H1 (cell line): ENCODE data around the gene NAP1L5. TPM values are rescaled to one million over a fixed set of nuclear protein-coding genes. Genes with fewer than 3 reads are reported as not detected.

ENCODE experiments used
- CTCF ChIA-PET: fragments of 300-600 bp; sonication (Branson Sonifier 250); formaldehyde crosslinking; loops from one replicate; lab custom pipeline; 2021; ENCODE audit not compliant: partially characterized antibody; lab: Charles Lee
- POLR2A ChIA-PET: fragments of 300-600 bp; sonication (Branson Sonifier 250); formaldehyde crosslinking; loops from one replicate; lab custom pipeline; 2021; ENCODE audit warnings: inconsistent platforms; ENCODE audit not compliant: partially characterized antibody; lab: Charles Lee
- DNase-seq, 2 experiments: peaks; one replicate each; pipeline versions ENCODE4 v3.0.0 to v3.0.0-alpha.2; 2010 to 2022; ENCODE audit warnings: low spot score in 2 of 2, low read depth in 1 of 2, mixed read lengths in 1 of 2
- FAIRE-seq: peaks from 2 replicates; lab custom pipeline; 2011; peaks lifted over from hg19 to GRCh38; lab: Jason Lieb, UNC
- H2AFZ ChIP-seq: 2 replicates; pipeline ENCODE4 v1.8.1; 2012; ENCODE audit warnings: low read length, inconsistent platforms
- H2AK5ac ChIP-seq: 2 replicates; pipeline ENCODE4 v1.6.1; 2013; ENCODE audit warnings: low read depth, low read length
- H2BK120ac ChIP-seq: replicated peaks from 2 replicates; pipeline ENCODE3; 2013; ENCODE audit warnings: low read depth, low read length, inconsistent platforms
- H2BK12ac ChIP-seq: 2 replicates; pipeline ENCODE4 v1.6.1; 2013; ENCODE audit warnings: low read depth, low read length
- H2BK15ac ChIP-seq: 2 replicates; pipeline ENCODE4 v1.6.1; 2013; ENCODE audit warnings: low read length
- H2BK20ac ChIP-seq: 2 replicates; pipeline ENCODE4 v1.6.1; 2013; ENCODE audit warnings: low read length
- H2BK5ac ChIP-seq: 2 replicates; pipeline ENCODE4 v1.6.1; 2013; ENCODE audit warnings: low read depth, low read length
- H3K14ac ChIP-seq: 2 replicates; pipeline ENCODE4 v1.6.1; 2013; ENCODE audit warnings: inconsistent platforms; ENCODE audit not compliant: insufficient read length
- H3K18ac ChIP-seq: 2 replicates; pipeline ENCODE4 v1.6.1; 2013; ENCODE audit warnings: low read length; ENCODE audit errors: extremely low read depth
- H3K23ac ChIP-seq: 2 replicates; pipeline ENCODE4 v1.6.1; 2013; ENCODE audit warnings: inconsistent platforms; ENCODE audit not compliant: insufficient read length
- H3K23me2 ChIP-seq: 2 replicates; pipeline ENCODE4 v1.6.1; 2013; ENCODE audit warnings: low read depth, low read length
- H3K27ac ChIP-seq: 2 replicates; pipeline ENCODE4 v1.6.1; 2011; ENCODE audit warnings: low read depth, low read length, inconsistent platforms
- H3K27me3 ChIP-seq, 4 experiments: replicated peaks in 1 of 4; 1 replicate in 1 of 4; 2 replicates in 3 of 4; pipeline versions ENCODE4 v1.6.1 to v1.8.1; 2011 to 2013; ENCODE audit warnings: low read length in 3 of 4, mild to moderate bottlenecking in 3 of 4, inconsistent platforms in 2 of 4, mixed read lengths in 2 of 4, moderate library complexity in 1 of 4; ENCODE audit not compliant: control insufficient read depth in 3 of 4, insufficient read depth in 3 of 4; ENCODE audit errors: extremely low read depth in 1 of 4
- H3K36me3 ChIP-seq, 4 experiments: 2 replicates each; pipeline versions ENCODE4 v1.6.1 to v1.8.1; 2011 to 2013; ENCODE audit warnings: mild to moderate bottlenecking in 4 of 4, low read length in 3 of 4, moderate library complexity in 2 of 4, control low read depth in 1 of 4, inconsistent platforms in 1 of 4; ENCODE audit not compliant: insufficient read depth in 4 of 4, control insufficient read depth in 2 of 4
- H3K4ac ChIP-seq: replicated peaks from 2 replicates; pipeline ENCODE3; 2013; ENCODE audit warnings: low read length, low read depth, mixed read lengths, inconsistent platforms; ENCODE audit not compliant: insufficient read length
- H3K4me1 ChIP-seq, 4 experiments: replicated peaks in 1 of 4; 1 replicate in 1 of 4; 2 replicates in 3 of 4; pipeline versions ENCODE4 v1.6.1 to v1.8.1; 2011 to 2013; ENCODE audit warnings: low read length in 3 of 4, inconsistent platforms in 2 of 4, mixed read lengths in 1 of 4; ENCODE audit not compliant: insufficient read depth in 4 of 4, control insufficient read depth in 3 of 4
- H3K4me2 ChIP-seq, 2 experiments: 2 replicates each; pipeline versions ENCODE4 v1.6.1 to v1.8.1; 2011 to 2013; ENCODE audit warnings: low read depth in 2 of 2, low read length in 2 of 2, control low read depth in 1 of 2, inconsistent platforms in 1 of 2, mild to moderate bottlenecking in 1 of 2; ENCODE audit not compliant: insufficient read depth in 1 of 2
- H3K4me3 ChIP-seq, 4 experiments: fragments of 200-600, 300-600 bp in 1 of 4; sonication (generic), shearing (Covaris generic), sonication (Bioruptor Twin) in 1 of 4; 2 replicates each; pipeline versions ENCODE4 v1.5.1 to v1.8.1; 2011 to 2016; ENCODE audit warnings: low read length in 4 of 4, low read depth in 3 of 4, control low read depth in 2 of 4, inconsistent platforms in 2 of 4, mild to moderate bottlenecking in 2 of 4, mixed read lengths in 1 of 4, moderate library complexity in 1 of 4; ENCODE audit not compliant: insufficient read depth in 2 of 4; ENCODE audit errors: extremely low read depth in 1 of 4
- H3K56ac ChIP-seq: replicated peaks from 2 replicates; pipeline ENCODE3; 2013; ENCODE audit warnings: low read depth, mild to moderate bottlenecking, mixed read lengths, low read length, inconsistent platforms; ENCODE audit not compliant: insufficient read length
- H3K79me1 ChIP-seq: 2 replicates; pipeline ENCODE4 v1.6.1; 2013; ENCODE audit warnings: low read depth, low read length, control low read depth
- H3K79me2 ChIP-seq, 2 experiments: 2 replicates each; pipeline versions ENCODE4 v1.6.1 to v1.8.1; 2012 to 2013; ENCODE audit warnings: low read length in 2 of 2, mild to moderate bottlenecking in 2 of 2, inconsistent platforms in 1 of 2; ENCODE audit not compliant: insufficient read depth in 2 of 2, control insufficient read depth in 1 of 2
- H3K9ac ChIP-seq, 4 experiments: replicated peaks in 1 of 4; 1 replicate in 1 of 4; 2 replicates in 3 of 4; pipeline versions ENCODE4 v1.6.1 to v1.8.1; 2011 to 2013; ENCODE audit warnings: low read depth in 3 of 4, low read length in 3 of 4, control low read depth in 2 of 4, mild to moderate bottlenecking in 2 of 4, moderate library complexity in 2 of 4, inconsistent platforms in 1 of 4; ENCODE audit errors: extremely low read depth in 1 of 4
- H3K9me3 ChIP-seq, 2 experiments: 2 replicates each; pipeline versions ENCODE4 v1.6.1 to v1.8.1; 2012 to 2013; ENCODE audit warnings: mild to moderate bottlenecking in 2 of 2, moderate library complexity in 2 of 2, control low read depth in 1 of 2, inconsistent platforms in 1 of 2, low read depth in 1 of 2, low read length in 1 of 2, mixed read lengths in 1 of 2; ENCODE audit not compliant: insufficient read depth in 2 of 2
- H4K20me1 ChIP-seq, 2 experiments: replicated peaks in 1 of 2; 2 replicates each; pipeline versions ENCODE3 to v1.8.1; 2011 to 2013; ENCODE audit warnings: inconsistent platforms in 2 of 2, low read length in 2 of 2, mild to moderate bottlenecking in 1 of 2; ENCODE audit not compliant: insufficient read depth in 2 of 2, control insufficient read depth in 1 of 2
- H4K5ac ChIP-seq: 2 replicates; pipeline ENCODE4 v1.6.1; 2013; ENCODE audit warnings: low read length, low read depth, mixed read lengths, inconsistent platforms; ENCODE audit not compliant: insufficient read length
- H4K8ac ChIP-seq: 2 replicates; pipeline ENCODE4 v1.8.0; 2013; ENCODE audit warnings: mild to moderate bottlenecking, moderate library complexity, low read length, inconsistent platforms; ENCODE audit not compliant: insufficient read depth; ENCODE audit errors: extremely low read depth
- H4K91ac ChIP-seq: replicated peaks from 2 replicates; pipeline ENCODE3; 2013; ENCODE audit warnings: low read length, mixed read lengths, inconsistent platforms; ENCODE audit not compliant: insufficient read length
- ASH2L ChIP-seq: fragments of 200-600, 300-600 bp; sonication (generic); IDR thresholded peaks from one replicate; pipeline ENCODE4 v1.7.1; 2017; ENCODE audit warnings: low read length
- CHD2 ChIP-seq: IDR thresholded peaks from 2 replicates; pipeline ENCODE4 v1.6.1; 2012; ENCODE audit warnings: low read length, improper control_type of control experiment
- EP300 ChIP-seq, 2 experiments: IDR thresholded peaks; 1 replicate in 1 of 2; 2 replicates in 1 of 2; pipeline ENCODE4 v1.6.1; 2011 to 2012; ENCODE audit warnings: low read depth in 2 of 2, low read length in 2 of 2, mild to moderate bottlenecking in 2 of 2, borderline replicate concordance in 1 of 2, inconsistent platforms in 1 of 2, moderate library complexity in 1 of 2
- GTF2F1 ChIP-seq: IDR thresholded peaks from 2 replicates; pipeline ENCODE4 v1.6.1; 2012; ENCODE audit warnings: low read depth, low read length, improper control_type of control experiment, borderline replicate concordance
- KDM5A ChIP-seq: fragments of 200-600 bp; IDR thresholded peaks from 2 replicates; pipeline ENCODE4 v1.7.1; 2012; ENCODE audit warnings: mild to moderate bottlenecking, low read length, inconsistent platforms, mixed read lengths
- POLR2AphosphoS5 ChIP-seq: IDR thresholded peaks from 2 replicates; pipeline ENCODE4 v1.6.1; 2011; ENCODE audit warnings: low read depth, low read length
- RNF2 ChIP-seq: fragments of 200-900, 300-1000 bp; sonication (generic); IDR thresholded peaks from 2 replicates; pipeline ENCODE4 v1.7.1; 2016; ENCODE audit warnings: borderline replicate concordance, low read depth, mild to moderate bottlenecking, antibody characterized with exemption, low read length; ENCODE audit not compliant: poor library complexity, severe bottlenecking; ENCODE audit errors: missing control alignments
- RXRA ChIP-seq: IDR thresholded peaks from 2 replicates; pipeline ENCODE4 v1.6.1; 2011; ENCODE audit warnings: low read depth, mild to moderate bottlenecking, low read length, moderate library complexity; ENCODE audit not compliant: insufficient read depth
- USF2 ChIP-seq: IDR thresholded peaks from 2 replicates; pipeline ENCODE4 v1.6.1; 2011; ENCODE audit warnings: low read length, improper control_type of control experiment
- ZNF274 ChIP-seq: IDR thresholded peaks from 2 replicates; pipeline ENCODE4 v1.7.0; 2012; ENCODE audit warnings: low read length, borderline replicate concordance; ENCODE audit errors: extremely low read depth
- WGBS, 2 experiments: shearing (Covaris generic) in 1 of 2; methylation state at CpG; one replicate each; pipeline versions ENCODE4 v1.1.6 to v1.1.7; 2013 to 2015; ENCODE audit warnings: low lambda C conversion rate in 2 of 2, mixed read lengths in 2 of 2, inconsistent platforms in 1 of 2, low coverage in 1 of 2, missing lambda C conversion rate in 1 of 2; ENCODE audit not compliant: insufficient replicate concordance in 2 of 2, insufficient coverage in 1 of 2, insufficient read length in 1 of 2; ENCODE audit errors: extremely low coverage in 1 of 2, missing lambda C conversion rate in 1 of 2; 5-methylcytosine and 5-hydroxymethylcytosine counted together
- polyA plus RNA-seq, 7 experiments: library from polyadenylated mRNA; depleted of rRNA in 3 of 7; stranded (reverse) in 5 of 7; unstranded in 2 of 7; fragments of >200 nt in 5 of 7; fragments of 200-250 nt in 2 of 7; gene quantifications; 1 replicate in 5 of 7; 2 replicates in 1 of 7; 4 replicates in 1 of 7; pipeline versions ENCODE4 v1.2.1 to v1.2.3, GENCODE V29; 2011 to 2013; ENCODE audit warnings: missing spikeins in 2 of 7, mixed read lengths in 2 of 7
- total RNA-seq: library from RNA; stranded (reverse); fragmentation: NEBNext Ultra II Directional; extraction: Animal tissue kit (Norgen Biotek cat#: 25700); gene quantifications from 2 replicates; pipeline ENCODE4 v1.2.1, GENCODE V29; 2021

NAP1L5 gene
- total and polyA plus RNA-seq, 2 of the 8 experiments (the other 6 are each of a cell fraction or from before 2014, with no cell fraction given): 1.3 to 2.7 TPM

GRCh38 chr4:88705805-88706492, 8.3 kb upstream of the NAP1L5 start:
- Histone ChIP-seq H2BK20ac (no peak overlapping the region), H2AFZ (no peak overlapping the region), H3K79me2 (no peaks in the 10 kb centered on the region), H3K56ac (no peak overlapping the region), H4K5ac (no peak overlapping the region), H2AK5ac (no peak overlapping the region), H3K27me3 (no peaks in the 10 kb centered on the region), H3K23me2 (no peaks in the 10 kb centered on the region), H3K36me3 (no peaks in the 10 kb centered on the region), H3K23ac (no peak overlapping the region), H2BK15ac (no peak overlapping the region), H4K8ac (no peak overlapping the region), H3K4me3 (no peak overlapping the region), H3K4ac (no peak overlapping the region), H2BK5ac (no peak overlapping the region), H2BK120ac (no peak overlapping the region), H4K20me1 (no peaks in the 10 kb centered on the region), H3K9me3 (no peaks in the 10 kb centered on the region), H2BK12ac (no peak overlapping the region), H3K27ac (no peak overlapping the region), H3K18ac (no peak overlapping the region), H3K4me1 (no peaks in the 10 kb centered on the region; a peak in 1 of 7 replicates), H3K79me1 (no peaks in the 10 kb centered on the region), H4K91ac (no peak overlapping the region), H3K4me2 (no peak overlapping the region), H3K9ac (no peak overlapping the region), H3K14ac (no peak overlapping the region)
- WGBS, 2 experiments: 92% methylated on average over 3 of the region's 3 CpGs; no CpG with 5 or more reads in 1 of the 2 experiments
- ChIA-PET CTCF (interaction anchor here (0.6 to 4.2 kb wide), 25 partner anchors 10 to 452 kb away, joined by 3 to 32 read pairs (median 4); no protein-coding TSS in a partner anchor), POLR2A (interaction anchor here (0.6 to 1.7 kb wide), 3 partner anchors 8 to 182 kb away, joined by 3 to 5 read pairs (median 3); partner anchors contain the start of genes NAP1L5 and PYURF)
- DNase-seq (no peak), FAIRE-seq (no peak)
- TF ChIP-seq EP300 (IDR thresholded peaks at IDR 0.05; ENCODE audit: borderline replicate concordance in 1 of 2, low read depth in 2 of 2, low read length in 2 of 2) (no peak), KDM5A (no peak), CHD2 (no peak), RNF2 (no peak), ASH2L (no peak), USF2 (no peak), RXRA (no peak), POLR2AphosphoS5 (no peak), ZNF274 (no peak), GTF2F1 (no peak)
